NT2/D1 (cell line): Measurements from ENCODE around the gene FBRSL1.

ENCODE experiments used
- DNase-seq: peaks from one replicate; pipeline ENCODE4 v3.0.0-alpha.2; 2011; ENCODE audit warnings: low read depth, low spot score
- H3K27me3 ChIP-seq: 2 replicates; pipeline ENCODE4 v1.6.0; 2011; ENCODE audit warnings: mild to moderate bottlenecking; ENCODE audit not compliant: insufficient read length, insufficient read depth
- H3K36me3 ChIP-seq: 2 replicates; pipeline ENCODE4 v1.6.1; 2011; ENCODE audit warnings: mild to moderate bottlenecking, low read length, mixed read lengths; ENCODE audit not compliant: insufficient read depth, insufficient read length
- H3K4me1 ChIP-seq: 2 replicates; pipeline ENCODE4 v1.5.1; 2011; ENCODE audit not compliant: insufficient read depth, insufficient read length
- H3K4me3 ChIP-seq: 2 replicates; pipeline ENCODE4 v1.5.1; 2011; ENCODE audit warnings: low read depth; ENCODE audit not compliant: insufficient read length
- H3K9ac ChIP-seq: 2 replicates; pipeline ENCODE4 v1.6.0; 2011; ENCODE audit warnings: low read depth; ENCODE audit not compliant: insufficient read length
- H3K9me3 ChIP-seq: 2 replicates; pipeline ENCODE4 v1.5.1; 2011; ENCODE audit warnings: mild to moderate bottlenecking, low read length; ENCODE audit not compliant: insufficient read depth
- SUZ12 ChIP-seq: IDR thresholded peaks from 2 replicates; pipeline ENCODE4 v1.6.1; 2011; ENCODE audit not compliant: insufficient read length, insufficient read depth; ENCODE audit errors: extremely low read depth
- YY1 ChIP-seq: IDR thresholded peaks from 2 replicates; pipeline ENCODE4 v1.6.1; 2011; ENCODE audit not compliant: insufficient read length, insufficient read depth
- ZNF274 ChIP-seq: IDR thresholded peaks from 2 replicates; pipeline ENCODE4 v1.6.1; 2011; ENCODE audit warnings: mild to moderate bottlenecking, low read depth, low read length

Gene FBRSL1

GRCh38 chr12:132455565-132455964 lies 34.4 kb upstream of the FBRSL1 start:
- no peak overlapping the region for H3K9ac ChIP-seq

GRCh38 chr12:132456186-132456943 lies 33.6 kb upstream of the FBRSL1 start:
- H3K4me3 ChIP-seq, result no peak overlapping the region
- peaks cover 82% of the 10 kb centered on the region for H3K27me3 ChIP-seq
- H3K9ac ChIP-seq, result peak overlapping the region; percentile 26
- 0 out of 2 replicates have a peak, but pooled peaks cover 5% of the 10 kb centered on the region for H3K9me3 ChIP-seq
- no peak for TF ChIP-seq SUZ12
- no peak for DNase-seq
- peaks cover 21% of the 10 kb centered on the region for H3K4me1 ChIP-seq
- no peaks in the 10 kb centered on the region for H3K36me3 ChIP-seq

More at GRCh38 chr12:132455565-132455964, 34.4 kb upstream of the FBRSL1 start:
- H3K9me3 ChIP-seq, result 0 out of 2 replicates have a peak, but pooled peaks cover 3% of the 10 kb centered on the region
- H3K4me3 ChIP-seq, result no peak overlapping the region
- H3K4me1 ChIP-seq, result peaks cover 24% of the 10 kb centered on the region
- no peaks in the 10 kb centered on the region for H3K36me3 ChIP-seq
- no peak for TF ChIP-seq YY1
- no peak for TF ChIP-seq ZNF274
- no peak for TF ChIP-seq SUZ12
- H3K27me3 ChIP-seq, result peaks cover 82% of the 10 kb centered on the region
- DNase-seq, result no peak

DNA sequence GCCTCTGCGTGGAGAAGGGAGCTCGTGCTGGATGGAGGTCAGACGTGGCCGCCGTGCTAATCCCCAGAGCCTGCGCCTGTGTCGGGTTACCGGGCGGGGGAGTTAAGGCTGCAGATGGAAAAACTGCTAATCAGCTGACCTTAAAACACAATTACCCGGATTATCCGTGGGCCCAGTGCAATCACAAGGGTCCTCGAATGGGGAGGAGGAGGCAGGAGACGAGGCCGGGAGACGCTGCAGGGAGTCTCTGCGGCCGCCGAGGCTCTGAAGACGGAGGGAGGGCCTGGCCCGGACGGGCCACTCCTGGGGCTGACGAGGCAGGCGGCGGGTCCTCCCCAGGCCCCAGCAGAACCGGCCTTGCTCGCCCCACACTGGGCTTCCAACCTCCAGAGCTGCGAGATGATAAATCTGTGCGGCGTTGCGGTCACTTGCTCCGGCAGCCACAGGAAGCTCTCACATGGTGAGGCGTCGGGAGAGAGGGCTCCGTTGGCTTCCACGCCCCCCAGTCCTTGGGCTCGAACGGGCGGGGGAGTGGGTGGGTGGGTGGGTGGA lies 32.9 kb upstream of the FBRSL1 start:
- H3K27me3 ChIP-seq, result peaks cover 82% of the 10 kb centered on the region
- TF ChIP-seq ZNF274 (no peak), SUZ12 (no peak), YY1 (no peak)
- H3K9ac ChIP-seq, result peak overlapping the region; percentile 26
- 0 out of 2 replicates have a peak, but pooled peaks cover 5% of the 10 kb centered on the region for H3K9me3 ChIP-seq
- peaks cover 24% of the 10 kb centered on the region for H3K4me1 ChIP-seq
- no peaks in the 10 kb centered on the region for H3K36me3 ChIP-seq
- no peak overlapping the region for H3K4me3 ChIP-seq
- DNase-seq, result no peak

- TF ChIP-seq ZNF274 (no peak), SUZ12 (no peak), YY1 (no peak)
- H3K9me3 ChIP-seq, result 0 out of 2 replicates have a peak, but pooled peaks cover 5% of the 10 kb centered on the region
- H3K4me3 ChIP-seq, result no peak overlapping the region
- peaks cover 18% of the 10 kb centered on the region for H3K4me1 ChIP-seq
- H3K27me3 ChIP-seq, result peaks cover 82% of the 10 kb centered on the region
- no peak overlapping the region for H3K9ac ChIP-seq
- no peak for DNase-seq
- no peaks in the 10 kb centered on the region for H3K36me3 ChIP-seq
Measured at GRCh38 chr12:132458441-132458840, 31.5 kb upstream of the FBRSL1 start.

DNA sequence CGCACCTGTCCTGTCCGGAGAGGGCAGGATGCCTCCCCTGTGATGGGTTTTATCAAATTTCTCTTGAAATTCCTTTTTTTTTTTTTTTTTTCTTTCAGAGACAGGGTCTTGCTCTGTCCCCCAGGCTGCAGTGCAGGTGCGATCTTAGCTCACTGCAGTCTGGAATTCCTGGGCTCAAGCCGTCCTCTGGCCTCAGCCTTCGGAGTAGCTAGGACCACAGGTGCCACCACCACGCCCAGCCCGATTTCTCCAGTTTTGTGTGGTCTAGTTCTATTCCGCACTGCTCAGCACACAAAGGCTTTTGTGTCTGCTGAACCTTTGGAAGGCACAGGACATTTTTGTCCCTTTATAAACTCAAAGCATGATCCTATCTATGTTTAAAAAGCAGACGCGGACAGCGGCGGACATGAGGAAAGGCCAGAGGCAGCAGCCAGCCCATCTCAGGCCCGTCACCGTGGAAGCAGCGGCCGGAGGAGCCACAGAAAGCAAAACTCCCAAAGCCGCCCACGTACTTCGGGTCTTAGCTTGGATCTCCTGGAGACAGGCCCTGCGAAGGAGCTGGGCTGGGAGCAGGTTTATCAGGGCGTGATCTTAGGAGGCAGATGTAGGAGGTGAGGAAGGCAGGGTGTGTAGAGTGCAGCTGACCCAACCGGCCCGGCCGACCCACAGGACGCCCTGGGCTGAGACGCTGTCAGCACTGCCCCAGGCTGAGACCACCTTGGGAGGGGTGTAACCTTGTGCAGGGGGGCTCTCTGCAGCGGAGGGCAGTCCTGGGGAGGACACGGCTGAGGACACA lies 30.9 kb upstream of the FBRSL1 start:
- Histone ChIP-seq H3K9ac (no peak overlapping the region), H3K36me3 (no peaks in the 10 kb centered on the region), H3K9me3 (0 out of 2 replicates have a peak, but pooled peaks cover 5% of the 10 kb centered on the region), H3K4me3 (no peak overlapping the region), H3K27me3 (peaks cover 80% of the 10 kb centered on the region), H3K4me1 (peaks cover 14% of the 10 kb centered on the region)
- DNase-seq, result no peak
- no peak for TF ChIP-seq YY1
- TF ChIP-seq SUZ12, result no peak
- TF ChIP-seq ZNF274, result no peak

DNA sequence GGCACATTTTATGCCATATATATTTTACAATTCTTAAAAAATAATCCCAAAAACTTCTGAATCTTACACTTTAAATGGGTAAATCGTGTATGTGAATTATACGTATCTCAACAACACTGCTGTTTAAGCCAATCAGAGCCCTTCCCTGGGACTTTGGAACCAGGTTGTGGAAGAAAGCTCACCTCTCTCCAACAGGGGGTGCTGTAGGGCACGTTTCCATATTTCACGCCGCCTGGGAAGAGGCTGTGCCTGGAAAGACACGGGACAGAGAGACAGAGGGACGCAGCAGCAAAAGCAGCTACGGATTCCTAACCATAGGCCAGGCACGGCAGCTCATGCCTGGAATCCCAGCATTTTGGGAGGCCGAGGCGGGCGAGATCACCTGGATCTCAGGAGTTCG lies 29.4 kb upstream of the FBRSL1 start:
- H3K4me1 ChIP-seq, result peaks cover 18% of the 10 kb centered on the region
- 0 out of 2 replicates have a peak, but pooled peaks cover 5% of the 10 kb centered on the region for H3K9me3 ChIP-seq
- peaks cover 81% of the 10 kb centered on the region for H3K27me3 ChIP-seq
- H3K9ac ChIP-seq, result no peak overlapping the region
- no peak overlapping the region for H3K4me3 ChIP-seq
- TF ChIP-seq ZNF274 (no peak), SUZ12 (no peak), YY1 (no peak)
- DNase-seq, result peak; percentile 38
- H3K36me3 ChIP-seq, result no peaks in the 10 kb centered on the region

- peaks cover 81% of the 10 kb centered on the region for H3K27me3 ChIP-seq
- H3K36me3 ChIP-seq, result no peaks in the 10 kb centered on the region
- 0 out of 2 replicates have a peak, but pooled peaks cover 5% of the 10 kb centered on the region for H3K9me3 ChIP-seq
- no peak overlapping the region for H3K4me3 ChIP-seq
- TF ChIP-seq ZNF274 (no peak), YY1 (no peak), SUZ12 (no peak)
- DNase-seq, result no peak
- no peak overlapping the region for H3K9ac ChIP-seq
- peaks cover 21% of the 10 kb centered on the region for H3K4me1 ChIP-seq
Measured at GRCh38 chr12:132461526-132461925, 28.4 kb upstream of the FBRSL1 start.
